ENCODE results near the gene ME3.
A peak's percentile ranks its signal among the peaks of the same experiment; 100 is the strongest.

Gene ME3

DNA sequence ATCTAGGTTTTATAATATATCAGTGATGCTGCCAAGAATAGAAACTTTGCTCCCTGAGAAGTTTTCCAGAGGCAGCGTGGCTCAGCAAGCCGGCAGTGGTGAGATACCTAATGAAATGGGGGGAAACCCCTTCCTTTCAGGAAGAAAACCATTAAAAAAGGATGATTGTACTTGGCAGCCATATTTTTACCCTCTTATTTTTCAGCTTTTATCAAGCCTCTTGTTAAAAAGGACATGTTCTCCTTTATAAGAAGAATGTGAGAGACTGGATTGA is 9.0 kb upstream of the ME3 start:
- Mint-ChIP-seq H3K9me3 (no peaks in the 10 kb centered on the region), H3K4me1 (ENCODE audit: low read depth in 2 of 2) (no peaks in the 10 kb centered on the region), H3K27ac (no peak overlapping the region), H3K36me3 (ENCODE audit: insufficient read depth) (no peaks in the 10 kb centered on the region), H3K4me3 (no peak overlapping the region), H3K27me3 (peaks cover 6 to 9% of the 10 kb centered on the region in 2 donors)
- DNase-seq (no peak), ATAC-seq (replicated peaks) (no peak)

DNA sequence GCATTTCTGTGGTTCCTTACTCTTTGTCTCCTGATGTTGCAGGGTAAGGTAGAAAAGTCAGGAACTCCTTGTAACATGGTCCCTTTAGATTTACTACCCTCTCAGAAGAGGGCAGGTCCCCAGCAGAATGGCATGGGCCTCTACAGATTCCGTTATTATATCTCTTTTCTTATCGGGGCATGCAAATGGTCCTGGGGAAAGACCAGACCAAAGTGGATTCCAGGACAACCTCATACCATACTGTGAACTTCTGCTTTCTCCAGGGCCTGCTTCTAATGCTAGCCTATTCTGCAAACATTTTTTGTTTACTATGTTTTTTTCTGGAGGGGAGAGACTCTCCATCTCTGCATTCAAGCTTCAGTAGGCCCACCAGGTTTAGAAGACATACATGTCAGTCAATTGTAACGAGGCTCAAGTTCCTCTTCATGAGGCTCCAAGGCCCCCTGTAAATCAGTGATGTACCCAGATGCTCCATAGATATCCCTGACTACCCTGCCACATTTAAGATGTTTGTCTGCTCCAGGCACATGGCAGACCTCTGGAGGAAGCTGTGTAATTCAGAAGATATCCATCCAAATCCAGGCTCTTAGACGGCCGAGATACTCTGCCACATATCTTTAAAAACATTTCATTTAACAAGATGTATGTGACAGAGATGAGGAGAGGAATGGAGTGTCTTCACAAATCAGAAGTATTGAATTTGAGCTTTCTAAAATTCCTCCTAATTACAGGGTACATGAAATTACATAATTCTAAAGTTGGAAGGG is 8.5 kb upstream of the ME3 start:
- Mint-ChIP-seq H3K27me3 (peaks cover 6 to 9% of the 10 kb centered on the region in 2 donors), H3K4me1 (ENCODE audit: low read depth in 2 of 2) (no peaks in the 10 kb centered on the region), H3K27ac (no peak overlapping the region), H3K4me3 (no peak overlapping the region), H3K36me3 (ENCODE audit: insufficient read depth) (no peaks in the 10 kb centered on the region), H3K9me3 (no peaks in the 10 kb centered on the region)
- ATAC-seq (replicated peaks) (no peak), DNase-seq (no peak)

DNA sequence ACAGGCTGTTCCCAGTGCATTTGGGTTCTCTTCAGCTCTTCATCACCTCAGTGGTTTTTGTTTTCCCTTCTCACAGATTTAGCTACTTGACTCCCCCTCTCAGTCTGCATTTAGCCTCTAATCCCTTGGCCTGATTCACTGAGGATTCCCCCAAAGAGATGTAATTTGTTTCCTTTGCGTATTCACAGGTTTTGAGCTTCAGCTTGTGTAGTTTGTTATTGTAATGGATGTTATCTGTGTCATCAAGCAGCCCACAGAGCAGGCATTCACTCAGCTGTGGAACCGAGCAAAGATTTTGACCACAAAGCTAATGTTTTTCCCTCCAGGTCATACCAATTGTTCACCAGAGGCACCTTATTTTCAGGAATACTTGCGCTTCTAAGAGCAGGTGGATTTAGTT is 6.4 kb upstream of the ME3 start:
- no peak for DNase-seq

DNA sequence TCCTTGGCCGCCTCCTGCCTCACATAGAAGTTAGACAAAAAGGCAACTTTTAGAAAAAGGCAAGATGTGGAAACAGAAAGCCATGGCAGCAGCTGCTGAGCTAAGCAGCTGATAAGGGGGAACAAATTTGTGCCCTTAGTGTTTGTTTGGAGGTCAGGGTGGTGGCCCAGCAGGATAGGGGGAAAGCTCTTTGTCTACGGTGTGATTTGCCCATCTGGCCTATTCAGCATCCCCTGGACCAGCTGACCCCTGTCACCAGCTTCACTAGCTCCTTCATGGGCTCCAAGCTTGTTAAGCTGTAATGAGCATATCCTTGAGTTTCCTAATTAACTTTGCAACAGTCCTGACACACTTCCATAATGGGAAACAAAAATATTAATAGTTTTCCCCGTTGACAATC is 5.9 kb upstream of the ME3 start:
- Mint-ChIP-seq H3K9me3 (no peaks in the 10 kb centered on the region), H3K4me3 (no peak overlapping the region), H3K4me1 (ENCODE audit: low read depth in 2 of 2) (no peaks in the 10 kb centered on the region), H3K36me3 (ENCODE audit: insufficient read depth) (no peaks in the 10 kb centered on the region), H3K27me3 (peaks cover 5 to 13% of the 10 kb centered on the region in 2 donors), H3K27ac (no peak overlapping the region)
- ATAC-seq (replicated peaks) = no peak
- DNase-seq = no peak

More for the DNA sequence above, 6.4 kb upstream of the ME3 start:
- H3K4me3 Mint-ChIP-seq = no peak overlapping the region
- H3K9me3 Mint-ChIP-seq = no peaks in the 10 kb centered on the region
- no peaks in the 10 kb centered on the region for H3K4me1 Mint-ChIP-seq (ENCODE audit: low read depth in 2 of 2)
- peaks cover 6 to 9% of the 10 kb centered on the region in 2 donors for H3K27me3 Mint-ChIP-seq
- H3K36me3 Mint-ChIP-seq (ENCODE audit: insufficient read depth) = no peaks in the 10 kb centered on the region
- ATAC-seq (replicated peaks) = no peak
- no peak overlapping the region for H3K27ac Mint-ChIP-seq

DNA sequence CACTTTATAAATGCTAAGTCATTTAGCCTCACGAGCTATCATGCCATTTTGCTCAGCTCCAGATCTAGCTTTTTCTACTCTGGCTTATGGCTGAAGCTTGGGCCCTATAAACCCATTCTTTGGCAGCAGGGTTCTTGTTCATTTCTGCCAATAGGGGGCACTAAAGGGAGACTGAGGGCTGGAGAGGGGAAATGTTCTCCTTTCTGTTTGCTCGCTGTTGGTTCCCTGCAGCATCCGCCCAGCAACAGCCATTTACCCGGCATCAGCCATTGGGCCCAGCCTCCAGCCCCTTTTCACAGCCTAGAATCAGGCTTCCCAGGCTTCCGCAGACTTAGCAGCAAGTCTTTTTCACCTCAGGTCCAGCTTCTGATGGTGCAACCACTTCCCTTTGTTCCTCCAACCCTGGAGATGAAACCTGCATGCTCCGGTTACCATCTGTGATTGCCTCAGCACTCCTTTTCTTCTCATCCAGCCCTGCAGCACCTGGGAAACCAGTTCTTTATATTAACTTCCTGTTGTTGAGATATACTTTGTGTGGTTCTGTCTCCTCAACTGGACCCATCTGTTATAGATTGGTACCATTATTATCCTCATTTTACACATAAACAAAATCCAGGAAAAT is 4.2 kb upstream of the ME3 start:
- no peaks in the 10 kb centered on the region for H3K36me3 Mint-ChIP-seq (ENCODE audit: insufficient read depth)
- H3K4me1 Mint-ChIP-seq (ENCODE audit: low read depth in 2 of 2) = peaks cover 3 to 4% of the 10 kb centered on the region in 2 donors
- no peaks in the 10 kb centered on the region for H3K9me3 Mint-ChIP-seq
- peaks cover 0 to 15% of the 10 kb centered on the region in 2 donors for H3K27me3 Mint-ChIP-seq
- no peak overlapping the region for H3K27ac Mint-ChIP-seq
- ATAC-seq (replicated peaks) (no peak), DNase-seq (no peak)
- no peak overlapping the region for H3K4me3 Mint-ChIP-seq

DNA sequence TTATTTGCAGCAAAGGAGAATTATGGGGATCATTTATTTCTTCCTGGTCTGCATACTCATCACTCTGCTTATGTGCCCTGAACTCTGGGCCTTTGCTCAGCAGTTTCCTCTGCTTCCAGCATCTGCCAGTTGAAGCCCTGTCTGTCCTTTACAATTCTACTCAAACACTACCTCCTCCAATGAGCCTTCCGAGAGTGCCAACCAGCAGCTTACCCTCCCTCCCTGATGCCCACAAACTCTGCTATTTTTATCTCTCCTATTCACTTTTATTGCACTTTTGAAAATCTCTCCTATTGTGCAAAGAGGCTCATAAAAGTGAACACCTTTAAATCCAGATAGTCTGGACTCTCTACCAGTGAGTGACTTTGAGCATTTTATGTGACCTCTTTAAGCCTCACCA is 3.6 kb upstream of the ME3 start:
- Mint-ChIP-seq H3K27ac (no peak overlapping the region), H3K4me1 (ENCODE audit: low read depth in 2 of 2) (peaks cover 3 to 8% of the 10 kb centered on the region in 2 donors), H3K36me3 (ENCODE audit: insufficient read depth) (no peaks in the 10 kb centered on the region), H3K9me3 (no peaks in the 10 kb centered on the region), H3K4me3 (no peak overlapping the region), H3K27me3 (peaks cover 0 to 20% of the 10 kb centered on the region in 2 donors)
- DNase-seq (no peak), ATAC-seq (replicated peaks) (no peak)

DNA sequence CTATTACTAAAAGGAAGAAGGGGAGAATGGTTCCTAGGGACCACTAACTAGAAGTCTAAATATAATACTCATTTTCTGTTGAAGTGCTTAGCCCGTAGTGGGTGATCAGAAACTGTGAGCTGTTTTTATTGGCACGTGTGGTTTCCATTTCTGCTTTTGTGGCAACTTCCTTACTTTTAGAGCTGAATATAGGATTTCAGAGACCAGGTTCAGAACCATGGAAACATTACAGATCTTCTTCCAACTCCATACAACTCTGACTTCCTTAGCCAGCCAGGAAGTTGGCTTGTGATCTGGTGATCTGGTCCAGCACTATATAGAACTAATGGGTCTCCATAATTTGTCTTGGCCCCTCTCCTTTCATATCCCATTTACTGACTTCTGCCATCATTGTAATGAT is 2.6 kb upstream of the ME3 start:
- Mint-ChIP-seq H3K27ac (no peak overlapping the region), H3K9me3 (no peaks in the 10 kb centered on the region), H3K4me1 (ENCODE audit: low read depth in 2 of 2) (peaks cover 3 to 9% of the 10 kb centered on the region in 2 donors), H3K4me3 (no peak overlapping the region), H3K27me3 (peaks cover 0 to 24% of the 10 kb centered on the region in 2 donors), H3K36me3 (ENCODE audit: insufficient read depth) (no peaks in the 10 kb centered on the region)
- ATAC-seq (replicated peaks) (no peak), DNase-seq (no peak)

DNA sequence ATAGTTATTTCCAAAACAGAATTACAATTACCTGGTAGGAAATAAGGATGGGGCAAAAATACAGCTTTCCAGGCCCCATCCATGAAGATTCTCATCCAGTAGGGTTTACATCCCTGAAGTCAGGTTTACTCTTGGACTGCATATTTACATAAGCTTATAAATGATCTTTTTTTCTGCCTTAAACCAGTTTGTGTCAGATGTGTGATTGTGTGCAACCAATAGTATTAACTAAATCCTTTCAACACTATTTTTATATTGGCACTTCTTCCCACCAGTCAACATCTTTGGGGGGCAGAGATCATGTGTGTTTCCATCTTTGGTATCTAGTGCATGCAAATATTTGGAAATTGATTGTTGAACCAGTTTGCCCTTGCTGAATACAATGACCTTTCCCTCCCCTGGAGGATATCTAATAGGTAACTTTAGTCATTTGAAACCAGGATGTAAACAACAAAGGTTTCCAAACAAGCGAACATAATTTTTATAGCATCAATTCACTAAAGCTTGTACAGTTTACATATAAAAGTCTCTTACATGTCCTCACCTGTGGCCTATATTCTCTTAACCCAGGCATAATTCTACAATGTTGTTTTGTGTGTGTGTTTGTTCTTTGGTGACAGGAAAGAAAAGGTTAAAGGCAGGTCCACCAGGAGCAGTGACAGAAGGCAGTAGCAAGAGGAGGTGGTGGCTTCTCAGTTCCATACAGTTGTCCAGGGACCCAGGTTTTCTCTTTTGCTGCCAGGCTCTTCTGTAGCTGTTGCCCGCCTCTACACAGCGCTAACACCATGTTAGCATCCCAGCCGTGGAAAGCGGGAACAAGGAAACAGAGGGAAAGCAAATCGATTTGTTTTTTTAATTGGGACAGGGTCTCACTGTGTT is 1.7 kb upstream of the ME3 start:
- Mint-ChIP-seq H3K27ac (no peak overlapping the region), H3K4me3 (no peak overlapping the region), H3K9me3 (no peaks in the 10 kb centered on the region), H3K36me3 (ENCODE audit: insufficient read depth) (no peaks in the 10 kb centered on the region), H3K4me1 (ENCODE audit: low read depth in 2 of 2) (peaks cover 3 to 9% of the 10 kb centered on the region in 2 donors), H3K27me3 (peaks cover 0 to 33% of the 10 kb centered on the region in 2 donors)
- DNase-seq = no peak
- no peak for ATAC-seq (replicated peaks)

DNA sequence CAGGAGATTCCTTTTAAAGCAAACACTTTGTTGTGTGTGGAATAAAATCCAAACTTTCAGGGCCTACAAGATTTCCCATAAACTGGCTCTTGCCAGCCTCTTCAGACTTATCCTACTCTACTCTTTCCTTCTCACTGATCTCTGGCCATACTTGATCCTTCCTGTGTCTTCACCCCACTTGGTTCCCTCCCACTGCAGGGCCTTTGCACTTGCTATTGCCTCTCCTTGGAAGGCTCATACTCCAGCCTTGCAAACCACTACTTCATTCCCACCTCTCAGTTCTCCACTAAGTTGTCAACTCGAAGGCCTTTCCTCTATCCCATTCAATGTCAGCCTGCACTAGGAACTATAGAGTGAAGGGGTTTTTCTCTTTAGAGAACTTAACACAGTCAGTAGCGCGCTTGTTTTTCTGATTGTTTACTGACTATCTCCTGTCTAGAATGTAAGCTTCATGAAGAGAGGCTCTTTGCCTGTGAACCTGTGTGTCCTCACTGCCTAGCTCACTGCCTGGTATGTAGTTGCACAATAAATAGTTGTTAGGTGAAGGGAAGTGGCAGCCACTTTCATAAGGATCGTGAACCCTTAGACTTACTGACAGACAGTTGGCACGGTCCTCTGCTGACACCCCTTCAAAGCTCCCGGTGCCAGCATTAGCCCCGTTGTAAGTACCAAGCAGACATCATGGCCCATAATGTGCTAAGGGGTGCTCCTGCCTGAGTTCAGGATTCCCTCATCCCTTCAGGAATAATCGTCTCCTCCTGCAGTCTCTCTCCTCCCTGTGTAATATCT is 833 bp upstream of the ME3 start:
- H3K27me3 Mint-ChIP-seq = peaks cover 0 to 36% of the 10 kb centered on the region in 2 donors
- no peaks in the 10 kb centered on the region for H3K36me3 Mint-ChIP-seq (ENCODE audit: insufficient read depth)
- peaks cover 3 to 9% of the 10 kb centered on the region in 2 donors for H3K4me1 Mint-ChIP-seq (ENCODE audit: low read depth in 2 of 2)
- ATAC-seq (replicated peaks) (no peak), DNase-seq (no peak)
- no peaks in the 10 kb centered on the region for H3K9me3 Mint-ChIP-seq
- peak overlapping the region; percentile 19 to 82 for H3K4me3 Mint-ChIP-seq
- H3K27ac Mint-ChIP-seq = no peak overlapping the region

DNA sequence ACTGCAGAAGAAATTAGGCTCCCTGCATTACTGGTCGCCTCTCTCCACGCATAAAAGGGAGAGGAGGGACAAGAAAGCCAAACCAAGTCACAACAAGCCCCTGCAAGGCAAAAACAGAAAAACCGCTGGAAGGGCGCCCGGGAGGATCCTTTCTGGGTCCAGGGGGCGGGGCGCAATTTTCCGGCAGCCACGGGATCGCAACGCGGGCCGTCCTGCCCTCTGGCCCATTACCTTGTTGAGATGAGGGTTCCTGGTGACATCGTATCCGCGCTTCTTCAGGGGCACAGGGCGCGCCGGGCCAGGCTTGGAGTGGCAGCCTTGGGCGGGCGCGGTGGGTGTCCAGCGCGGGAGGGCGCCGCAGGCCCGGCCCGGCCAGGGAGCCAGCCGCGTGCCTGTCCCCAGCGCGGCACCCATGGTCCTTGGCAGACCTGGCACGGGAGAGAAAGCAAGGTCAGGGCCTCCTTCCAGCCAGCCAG is 847 bp downstream of the ME3 start:
- Mint-ChIP-seq H3K27ac (peak overlapping the region; percentile 27 to 76), H3K9me3 (no peaks in the 10 kb centered on the region), H3K27me3 (peaks cover 7 to 49% of the 10 kb centered on the region in 2 donors), H3K36me3 (ENCODE audit: insufficient read depth) (no peaks in the 10 kb centered on the region), H3K4me1 (ENCODE audit: low read depth in 2 of 2) (peaks cover 3 to 9% of the 10 kb centered on the region in 2 donors), H3K4me3 (peak overlapping the region; percentile 78 to 82)
- DNase-seq = no peak
- ATAC-seq (replicated peaks) = peak; percentile 35

DNA sequence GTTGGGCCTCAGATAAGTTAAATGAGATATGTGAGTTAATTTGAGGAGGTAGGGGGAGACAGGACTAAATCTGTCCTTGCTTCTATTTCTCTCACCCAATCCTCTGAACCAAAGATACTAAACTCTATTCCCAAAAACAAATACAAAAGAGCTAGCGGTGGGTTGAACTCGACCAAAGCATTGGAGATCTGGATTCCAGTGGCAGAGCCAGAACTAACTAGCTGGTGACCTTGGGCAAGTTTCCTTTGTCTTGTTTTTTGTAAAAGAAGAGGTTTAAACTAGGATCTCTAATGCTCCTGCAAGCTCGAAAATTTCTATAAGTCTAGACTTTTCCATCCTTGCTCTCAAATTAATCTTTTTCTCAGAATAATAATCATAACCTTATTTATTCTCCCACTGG is 1.5 kb downstream of the ME3 start:
- Mint-ChIP-seq H3K36me3 (ENCODE audit: insufficient read depth) (no peaks in the 10 kb centered on the region), H3K4me1 (ENCODE audit: low read depth in 2 of 2) (peaks cover 3 to 9% of the 10 kb centered on the region in 2 donors), H3K27me3 (peaks cover 7 to 51% of the 10 kb centered on the region in 2 donors), H3K4me3 (peak overlapping the region; percentile 78 to 82), H3K9me3 (no peaks in the 10 kb centered on the region), H3K27ac (peak overlapping the region in 1 of 2 donors; percentile 76)
- DNase-seq (no peak), ATAC-seq (replicated peaks) (no peak)

DNA sequence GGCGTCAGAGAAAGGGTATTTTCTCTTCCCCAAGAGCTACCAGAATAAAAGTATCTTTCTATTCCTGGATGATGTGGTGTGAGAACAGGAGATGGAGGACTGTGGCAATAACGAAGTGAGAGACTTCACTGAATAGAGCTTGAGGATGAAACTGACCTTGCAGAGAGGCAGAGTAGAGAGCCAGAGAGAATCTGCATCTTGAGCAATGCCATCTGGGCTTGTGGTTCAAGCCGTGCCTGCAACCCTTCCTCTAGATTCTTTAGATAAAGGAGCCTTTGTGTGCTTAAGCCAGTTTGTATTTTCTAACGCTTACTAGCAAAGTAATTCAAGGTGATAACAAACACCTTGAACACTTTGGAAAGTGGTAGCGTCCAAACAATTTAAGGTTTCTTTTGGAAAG is 2.2 kb downstream of the ME3 start:
- DNase-seq (no peak), ATAC-seq (replicated peaks) (no peak)
- no peaks in the 10 kb centered on the region for H3K9me3 Mint-ChIP-seq
- H3K36me3 Mint-ChIP-seq (ENCODE audit: insufficient read depth) = no peaks in the 10 kb centered on the region
- peaks cover 3 to 9% of the 10 kb centered on the region in 2 donors for H3K4me1 Mint-ChIP-seq (ENCODE audit: low read depth in 2 of 2)
- peak overlapping the region in 1 of 2 donors; percentile 82 for H3K4me3 Mint-ChIP-seq
- no peak overlapping the region for H3K27ac Mint-ChIP-seq
- peaks cover 7 to 51% of the 10 kb centered on the region in 2 donors for H3K27me3 Mint-ChIP-seq

DNA sequence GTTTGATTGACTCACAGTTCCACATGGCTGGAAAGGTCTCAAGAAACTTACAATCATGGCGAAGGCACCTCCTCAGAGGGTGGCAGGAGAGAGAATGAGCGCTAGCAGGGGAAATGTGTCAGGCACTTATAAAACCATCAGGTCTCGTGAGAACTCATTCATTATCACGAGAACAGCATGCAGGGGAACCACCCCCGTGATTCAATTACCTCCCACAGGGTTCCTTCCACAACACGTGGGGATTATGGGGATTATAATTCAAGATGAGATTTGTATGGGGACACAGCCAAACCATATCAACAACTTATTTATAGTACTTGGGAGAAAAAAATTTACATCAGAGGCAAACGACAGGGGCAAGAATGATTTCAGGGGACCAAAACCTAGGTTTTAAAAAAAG is 3.0 kb downstream of the ME3 start:
- DNase-seq (no peak), ATAC-seq (replicated peaks) (no peak)
- no peak overlapping the region for H3K27ac Mint-ChIP-seq
- no peak overlapping the region for H3K4me3 Mint-ChIP-seq
- H3K36me3 Mint-ChIP-seq (ENCODE audit: insufficient read depth) = no peaks in the 10 kb centered on the region
- H3K9me3 Mint-ChIP-seq = no peaks in the 10 kb centered on the region
- H3K4me1 Mint-ChIP-seq (ENCODE audit: low read depth in 2 of 2) = peaks cover 3 to 9% of the 10 kb centered on the region in 2 donors
- H3K27me3 Mint-ChIP-seq = peaks cover 7 to 51% of the 10 kb centered on the region in 2 donors
